Ramos (cell line): Measurements from ENCODE around the gene PRF1.
"Not testable (repeated sequence)": the region's sequence is repeated elsewhere in the genome, so short reads cannot be mapped to it uniquely, and the experiment has no call there.

Experiments used
- in situ Hi-C: fragments of 300-500 bp; cut with MboI; formaldehyde crosslinking; loops from one replicate; pipeline ENCODE4 v1.14.3; 2022; ENCODE audit warnings: low sequenced_read_pairs; ENCODE audit not compliant: unreplicated experiment

The PRF1 gene

GRCh38 chr10:70581176-70581575 is 21.4 kb downstream of the PRF1 start:
- in situ Hi-C loops, result not testable (repeated sequence)

GRCh38 chr10:70579234-70580002 is 23.1 kb downstream of the PRF1 start:
- in situ Hi-C loops, result no loop called here

GRCh38 chr10:70578371-70578947 is 24.1 kb downstream of the PRF1 start:
- in situ Hi-C loops, result no loop called here

GRCh38 chr10:70576803-70577517 is 25.6 kb downstream of the PRF1 start:
- in situ Hi-C loops, result no loop called here

- in situ Hi-C loops, result no loop called here
Observed at GRCh38 chr10:70575874-70576802, 26.4 kb downstream of the PRF1 start.

GRCh38 chr10:70575486-70575873 is 27.1 kb downstream of the PRF1 start:
- in situ Hi-C loops, result no loop called here

- in situ Hi-C loops, result no loop called here
Observed at GRCh38 chr10:70573599-70574506, 28.7 kb downstream of the PRF1 start.

- in situ Hi-C loops, result no loop called here
Observed at GRCh38 chr10:70571636-70572439, 30.7 kb downstream of the PRF1 start.

- in situ Hi-C loops, result no loop called here
Observed at GRCh38 chr10:70571236-70571635, 31.3 kb downstream of the PRF1 start.

GRCh38 chr10:70568781-70569495 is 33.6 kb downstream of the PRF1 start:
- in situ Hi-C loops, result no loop called here

- in situ Hi-C loops, result no loop called here
Observed at GRCh38 chr10:70568113-70568512, 34.4 kb downstream of the PRF1 start.

- in situ Hi-C loops, result no loop called here
Observed at GRCh38 chr10:70567603-70568002, 34.9 kb downstream of the PRF1 start.

- in situ Hi-C loops, result no loop called here
Observed at GRCh38 chr10:70566515-70567290, 35.8 kb downstream of the PRF1 start.

GRCh38 chr10:70565556-70566514 is 36.7 kb downstream of the PRF1 start:
- in situ Hi-C loops, result no loop called here

- in situ Hi-C loops, result no loop called here
Observed at GRCh38 chr10:70564901-70565351, 37.6 kb downstream of the PRF1 start.

GRCh38 chr10:70564113-70564725 is 38.3 kb downstream of the PRF1 start:
- in situ Hi-C loops, result no loop called here
